Stomach smooth muscle (tissue), 2 donors: ENCODE data around the gene UGT1A5.

Experiments used
- H3K27ac ChIP-seq: one replicate; pipeline ENCODE4 v1.7.0; 2013; ENCODE audit warnings: mild to moderate bottlenecking, low read length, inconsistent platforms
- H3K27me3 ChIP-seq, 2 donors: one replicate each; pipeline ENCODE4 v1.7.0; 2013; ENCODE audit warnings: low read length in 2 of 2; ENCODE audit not compliant: insufficient read depth in 2 of 2, control insufficient read depth in 1 of 2
- H3K36me3 ChIP-seq, 2 donors: one replicate each; pipeline ENCODE4 v1.7.0; 2013; ENCODE audit warnings: low read length in 2 of 2; ENCODE audit not compliant: control insufficient read depth in 2 of 2, insufficient read depth in 2 of 2
- H3K4me1 ChIP-seq: one replicate; pipeline ENCODE4 v1.7.0; 2013; ENCODE audit warnings: low read length; ENCODE audit not compliant: control insufficient read depth, insufficient read depth
- H3K4me3 ChIP-seq, 2 donors: one replicate each; pipeline ENCODE4 v1.7.0; 2013; ENCODE audit warnings: low read length in 2 of 2
- H3K9ac ChIP-seq, 2 donors: one replicate each; pipeline ENCODE4 v1.7.0; 2013; ENCODE audit warnings: low read length in 2 of 2, mild to moderate bottlenecking in 1 of 2
- H3K9me3 ChIP-seq, 2 donors: one replicate each; pipeline ENCODE4 v1.7.0; 2013; ENCODE audit warnings: low read length in 2 of 2; ENCODE audit not compliant: control insufficient read depth in 2 of 2
- donor health status: healthy.
- donor health status: Pancreatic carcinoma.

The UGT1A5 gene

GRCh38 chr2:233799087-233799665 is 86.5 kb downstream of the UGT1A5 start:
- Histone ChIP-seq H3K27me3 (no peaks in the 10 kb centered on the region), H3K4me3 (no peak overlapping the region), H3K36me3 (no peaks in the 10 kb centered on the region), H3K9ac (no peak overlapping the region), H3K27ac (no peak overlapping the region), H3K4me1 (no peaks in the 10 kb centered on the region), H3K9me3 (peaks cover 0 to 2% of the 10 kb centered on the region in 2 donors)

DNA sequence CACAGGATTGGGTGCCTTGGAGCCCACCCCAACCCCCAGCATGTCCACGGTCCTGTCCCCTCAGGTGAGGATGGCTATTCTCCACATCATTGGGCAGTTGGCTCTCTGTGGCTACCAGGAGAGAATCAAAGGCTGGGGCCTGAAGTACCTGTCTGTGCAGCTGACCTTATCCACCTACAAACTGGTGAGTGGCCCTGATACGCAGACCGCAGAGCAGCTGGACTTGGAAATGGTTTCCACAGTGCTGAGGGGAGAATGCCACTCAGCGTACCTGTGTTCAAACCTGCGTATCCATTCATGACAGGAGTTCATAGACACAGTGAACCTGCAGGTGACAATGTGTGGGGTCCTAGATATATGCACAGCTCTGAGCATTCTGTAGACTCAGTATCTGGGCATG is 87.0 kb downstream of the UGT1A5 start:
- H3K36me3 ChIP-seq, result no peaks in the 10 kb centered on the region
- no peak overlapping the region for H3K27ac ChIP-seq
- peaks cover 0 to 2% of the 10 kb centered on the region in 2 donors for H3K9me3 ChIP-seq
- no peak overlapping the region for H3K4me3 ChIP-seq
- no peak overlapping the region for H3K9ac ChIP-seq
- H3K4me1 ChIP-seq, result no peaks in the 10 kb centered on the region
- no peaks in the 10 kb centered on the region for H3K27me3 ChIP-seq

DNA sequence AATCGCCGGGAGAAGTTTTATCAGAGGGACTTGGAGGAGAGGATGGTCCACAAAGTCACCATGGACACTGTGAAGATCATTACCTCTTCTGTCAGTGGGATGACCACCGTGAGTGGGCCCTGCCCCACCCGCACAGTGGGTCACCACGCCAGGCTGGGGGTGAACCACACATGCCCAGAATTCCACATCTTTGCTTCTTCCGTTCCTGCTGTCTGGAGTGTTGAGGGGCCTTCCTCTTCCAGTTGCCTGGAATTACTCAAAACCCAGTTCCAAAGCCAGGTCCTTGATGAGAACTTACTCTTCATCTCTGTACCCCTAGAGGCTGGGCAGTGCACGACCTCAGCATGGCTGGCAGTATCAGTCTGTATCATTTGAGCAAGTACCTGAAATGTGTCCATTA is 87.5 kb downstream of the UGT1A5 start:
- H3K9ac ChIP-seq, result no peak overlapping the region
- peaks cover 0 to 2% of the 10 kb centered on the region in 2 donors for H3K9me3 ChIP-seq
- H3K4me1 ChIP-seq, result no peaks in the 10 kb centered on the region
- no peak overlapping the region for H3K4me3 ChIP-seq
- H3K36me3 ChIP-seq, result no peaks in the 10 kb centered on the region
- H3K27me3 ChIP-seq, result peaks cover 0 to 2% of the 10 kb centered on the region in 2 donors
- H3K27ac ChIP-seq, result no peak overlapping the region

- Histone ChIP-seq H3K36me3 (no peaks in the 10 kb centered on the region), H3K4me1 (no peaks in the 10 kb centered on the region), H3K4me3 (no peak overlapping the region), H3K9ac (no peak overlapping the region), H3K27ac (no peak overlapping the region), H3K27me3 (peaks cover 0 to 2% of the 10 kb centered on the region in 2 donors), H3K9me3 (peaks cover 0 to 2% of the 10 kb centered on the region in 2 donors)
Observed at GRCh38 chr2:233801357-233802131, 88.8 kb downstream of the UGT1A5 start.

DNA sequence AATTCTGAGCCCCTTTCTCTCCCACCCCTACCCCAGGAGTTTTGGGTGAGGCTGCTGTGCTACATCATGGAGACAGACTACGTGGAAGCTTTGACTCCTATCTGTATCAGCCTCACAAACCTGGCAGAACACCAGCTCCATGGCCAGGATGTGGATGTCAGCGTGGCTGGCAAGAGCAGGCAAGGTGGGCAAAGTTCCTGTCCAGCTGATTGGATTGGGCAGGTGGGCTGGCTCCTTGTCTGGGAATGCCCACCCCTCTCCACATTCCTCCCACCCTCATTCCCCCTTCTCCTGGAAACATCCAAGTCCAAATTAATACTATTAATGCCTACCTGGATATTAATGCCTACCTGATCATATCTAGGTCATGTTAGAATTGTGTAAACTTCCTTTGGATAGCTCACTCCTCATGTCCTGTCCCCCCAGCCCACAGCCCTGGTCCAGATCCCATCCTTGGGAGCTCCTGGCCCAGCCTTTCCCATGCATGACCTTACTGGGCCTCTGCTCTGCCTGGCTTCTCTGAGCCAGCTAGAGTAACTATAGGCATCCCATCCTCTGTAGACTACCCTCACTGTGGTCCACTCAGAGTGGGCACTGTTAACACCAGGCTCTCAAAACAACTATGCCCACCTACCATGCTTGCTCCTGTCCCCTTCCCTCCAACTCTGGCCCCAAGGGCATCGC is 89.6 kb downstream of the UGT1A5 start:
- Histone ChIP-seq H3K4me3 (no peak overlapping the region), H3K27me3 (peaks cover 0 to 2% of the 10 kb centered on the region in 2 donors), H3K36me3 (no peaks in the 10 kb centered on the region), H3K9ac (no peak overlapping the region), H3K9me3 (peaks cover 0 to 3% of the 10 kb centered on the region in 2 donors), H3K27ac (no peak overlapping the region), H3K4me1 (no peaks in the 10 kb centered on the region)

DNA sequence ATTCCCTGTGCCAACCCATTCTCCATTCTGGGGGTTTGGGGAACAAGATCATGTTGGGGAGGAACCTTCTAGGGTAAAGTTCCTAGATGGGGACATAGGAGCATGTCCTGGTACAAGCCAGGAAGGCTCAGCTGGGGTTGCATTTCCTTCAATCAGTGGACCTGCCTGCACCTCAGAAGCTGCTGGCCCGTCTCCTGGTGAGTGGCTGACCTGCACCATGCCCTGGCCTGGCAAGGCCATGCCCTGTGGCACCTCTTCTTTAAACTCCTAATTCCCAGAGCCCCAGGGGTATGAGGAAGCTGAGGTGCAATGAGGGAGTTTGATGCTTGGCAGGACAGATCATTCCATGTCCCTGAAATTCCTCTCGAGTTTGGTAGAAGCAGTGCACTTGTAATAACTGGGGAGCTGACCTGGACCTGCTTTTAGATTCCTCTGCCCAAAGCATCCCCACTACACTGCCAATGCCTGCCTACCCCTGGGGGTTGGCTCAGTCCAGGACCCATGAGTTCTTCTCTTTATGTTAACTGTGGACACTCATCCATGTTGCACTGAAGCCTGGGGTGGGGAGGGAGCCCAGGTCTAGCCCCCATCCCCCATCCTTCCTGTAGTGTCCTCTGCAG is 90.7 kb downstream of the UGT1A5 start:
- Histone ChIP-seq H3K27me3 (peaks cover 3 to 5% of the 10 kb centered on the region in 2 donors), H3K4me1 (no peaks in the 10 kb centered on the region), H3K36me3 (no peaks in the 10 kb centered on the region), H3K9me3 (peaks cover 0 to 6% of the 10 kb centered on the region in 2 donors), H3K4me3 (no peak overlapping the region), H3K27ac (no peak overlapping the region), H3K9ac (no peak overlapping the region)

DNA sequence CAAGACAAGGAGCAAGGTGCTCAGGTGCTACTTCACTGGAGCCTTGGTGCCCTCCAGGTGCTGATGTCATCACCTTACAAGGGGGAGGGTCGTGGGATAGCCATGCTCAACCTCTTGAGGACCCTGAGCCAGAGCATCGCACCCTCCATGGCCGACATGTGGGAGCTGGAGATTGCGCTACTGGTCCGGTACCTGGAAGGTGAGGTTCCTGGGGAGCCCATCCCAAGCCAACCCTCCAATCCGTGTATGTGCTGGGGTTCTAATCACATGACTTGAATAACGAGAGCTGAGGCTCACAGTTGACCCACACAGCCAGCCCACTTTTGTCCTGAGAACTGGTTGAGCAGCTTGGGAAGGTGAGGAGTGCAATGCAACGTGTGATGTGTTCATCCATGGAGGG is 91.3 kb downstream of the UGT1A5 start:
- Histone ChIP-seq H3K27ac (no peak overlapping the region), H3K9me3 (peaks cover 0 to 6% of the 10 kb centered on the region in 2 donors), H3K27me3 (peaks cover 3 to 8% of the 10 kb centered on the region in 2 donors), H3K4me3 (no peak overlapping the region), H3K4me1 (no peaks in the 10 kb centered on the region), H3K36me3 (no peaks in the 10 kb centered on the region), H3K9ac (no peak overlapping the region)

DNA sequence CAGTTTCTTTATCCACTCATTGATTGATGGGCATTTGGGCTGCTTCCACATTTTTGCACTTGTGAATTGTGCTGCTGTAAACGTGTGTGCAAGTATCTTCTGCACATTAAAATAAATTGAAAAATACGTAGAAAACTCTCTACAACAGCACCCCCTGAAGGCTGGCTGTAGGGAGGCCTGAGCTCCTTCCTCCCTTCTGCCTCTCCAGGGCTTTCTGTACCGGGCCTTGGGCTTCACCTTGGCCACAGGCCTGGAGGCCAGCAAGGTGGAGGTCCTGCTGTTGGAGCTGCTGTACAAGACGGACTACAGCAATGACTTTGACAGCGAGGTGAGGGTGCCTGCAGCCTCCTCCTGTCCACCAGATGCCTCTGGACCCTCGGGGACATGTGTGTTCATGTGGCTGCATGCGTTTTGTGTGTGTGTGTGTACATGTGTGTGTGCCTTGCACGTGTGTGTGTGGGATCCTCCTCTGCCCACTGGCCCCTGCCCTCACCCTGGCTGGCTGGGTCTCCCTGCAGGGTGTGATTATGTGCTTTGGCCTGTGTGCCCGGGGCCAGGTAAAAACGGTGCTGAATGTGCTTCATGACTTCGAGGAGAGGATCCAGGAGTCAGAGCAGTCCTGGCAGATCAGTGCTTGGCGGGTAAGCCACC is 94.6 kb downstream of the UGT1A5 start:
- Histone ChIP-seq H3K36me3 (no peaks in the 10 kb centered on the region), H3K9me3 (peaks cover 0 to 6% of the 10 kb centered on the region in 2 donors), H3K4me3 (no peak overlapping the region)

GRCh38 chr2:233807966-233808935 is 95.5 kb downstream of the UGT1A5 start:
- no peak overlapping the region for H3K4me3 ChIP-seq
- H3K27me3 ChIP-seq, result peaks cover 3 to 12% of the 10 kb centered on the region in 2 donors
- no peaks in the 10 kb centered on the region for H3K36me3 ChIP-seq
- H3K27ac ChIP-seq, result no peak overlapping the region
- H3K9me3 ChIP-seq, result peaks cover 0 to 6% of the 10 kb centered on the region in 2 donors
- no peak overlapping the region for H3K9ac ChIP-seq
- H3K4me1 ChIP-seq, result no peaks in the 10 kb centered on the region

More for the DNA sequence above, 94.6 kb downstream of the UGT1A5 start:
- peaks cover 3 to 10% of the 10 kb centered on the region in 2 donors for H3K27me3 ChIP-seq
- no peaks in the 10 kb centered on the region for H3K4me1 ChIP-seq
- no peak overlapping the region for H3K27ac ChIP-seq
- H3K9ac ChIP-seq, result no peak overlapping the region
